H1 (cell line): ENCODE data around the gene EDC3. TPM values are rescaled to one million over a fixed set of nuclear protein-coding genes. Genes with fewer than 3 reads are reported as not detected.

Experiments
- CTCF ChIA-PET: fragments of 300-600 bp; sonication (Branson Sonifier 250); formaldehyde crosslinking; loops from one replicate; lab custom pipeline; 2021; ENCODE audit not compliant: partially characterized antibody; lab: Charles Lee
- POLR2A ChIA-PET: fragments of 300-600 bp; sonication (Branson Sonifier 250); formaldehyde crosslinking; loops from one replicate; lab custom pipeline; 2021; ENCODE audit warnings: inconsistent platforms; ENCODE audit not compliant: partially characterized antibody; lab: Charles Lee
- DNase-seq, 2 experiments: peaks; one replicate each; pipeline versions ENCODE4 v3.0.0 to v3.0.0-alpha.2; 2010 to 2022; ENCODE audit warnings: low spot score in 2 of 2, low read depth in 1 of 2, mixed read lengths in 1 of 2
- FAIRE-seq: peaks from 2 replicates; lab custom pipeline; 2011; peaks lifted over from hg19 to GRCh38; lab: Jason Lieb, UNC
- H2AFZ ChIP-seq: 2 replicates; pipeline ENCODE4 v1.8.1; 2012; ENCODE audit warnings: low read length, inconsistent platforms
- H2AK5ac ChIP-seq: 2 replicates; pipeline ENCODE4 v1.6.1; 2013; ENCODE audit warnings: low read depth, low read length
- H2BK120ac ChIP-seq: replicated peaks from 2 replicates; pipeline ENCODE3; 2013; ENCODE audit warnings: low read depth, low read length, inconsistent platforms
- H2BK12ac ChIP-seq: 2 replicates; pipeline ENCODE4 v1.6.1; 2013; ENCODE audit warnings: low read depth, low read length
- H2BK15ac ChIP-seq: 2 replicates; pipeline ENCODE4 v1.6.1; 2013; ENCODE audit warnings: low read length
- H2BK20ac ChIP-seq: 2 replicates; pipeline ENCODE4 v1.6.1; 2013; ENCODE audit warnings: low read length
- H2BK5ac ChIP-seq: 2 replicates; pipeline ENCODE4 v1.6.1; 2013; ENCODE audit warnings: low read depth, low read length
- H3K14ac ChIP-seq: 2 replicates; pipeline ENCODE4 v1.6.1; 2013; ENCODE audit warnings: inconsistent platforms; ENCODE audit not compliant: insufficient read length
- H3K18ac ChIP-seq: 2 replicates; pipeline ENCODE4 v1.6.1; 2013; ENCODE audit warnings: low read length; ENCODE audit errors: extremely low read depth
- H3K23ac ChIP-seq: 2 replicates; pipeline ENCODE4 v1.6.1; 2013; ENCODE audit warnings: inconsistent platforms; ENCODE audit not compliant: insufficient read length
- H3K23me2 ChIP-seq: 2 replicates; pipeline ENCODE4 v1.6.1; 2013; ENCODE audit warnings: low read depth, low read length
- H3K27ac ChIP-seq: 2 replicates; pipeline ENCODE4 v1.6.1; 2011; ENCODE audit warnings: low read depth, low read length, inconsistent platforms
- H3K27me3 ChIP-seq, 4 experiments: replicated peaks in 1 of 4; 1 replicate in 1 of 4; 2 replicates in 3 of 4; pipeline versions ENCODE4 v1.6.1 to v1.8.1; 2011 to 2013; ENCODE audit warnings: low read length in 3 of 4, mild to moderate bottlenecking in 3 of 4, inconsistent platforms in 2 of 4, mixed read lengths in 2 of 4, moderate library complexity in 1 of 4; ENCODE audit not compliant: control insufficient read depth in 3 of 4, insufficient read depth in 3 of 4; ENCODE audit errors: extremely low read depth in 1 of 4
- H3K36me3 ChIP-seq, 4 experiments: 2 replicates each; pipeline versions ENCODE4 v1.6.1 to v1.8.1; 2011 to 2013; ENCODE audit warnings: mild to moderate bottlenecking in 4 of 4, low read length in 3 of 4, moderate library complexity in 2 of 4, control low read depth in 1 of 4, inconsistent platforms in 1 of 4; ENCODE audit not compliant: insufficient read depth in 4 of 4, control insufficient read depth in 2 of 4
- H3K4ac ChIP-seq: replicated peaks from 2 replicates; pipeline ENCODE3; 2013; ENCODE audit warnings: low read length, low read depth, mixed read lengths, inconsistent platforms; ENCODE audit not compliant: insufficient read length
- H3K4me1 ChIP-seq, 4 experiments: replicated peaks in 1 of 4; 1 replicate in 1 of 4; 2 replicates in 3 of 4; pipeline versions ENCODE4 v1.6.1 to v1.8.1; 2011 to 2013; ENCODE audit warnings: low read length in 3 of 4, inconsistent platforms in 2 of 4, mixed read lengths in 1 of 4; ENCODE audit not compliant: insufficient read depth in 4 of 4, control insufficient read depth in 3 of 4
- H3K4me2 ChIP-seq, 2 experiments: 2 replicates each; pipeline versions ENCODE4 v1.6.1 to v1.8.1; 2011 to 2013; ENCODE audit warnings: low read depth in 2 of 2, low read length in 2 of 2, control low read depth in 1 of 2, inconsistent platforms in 1 of 2, mild to moderate bottlenecking in 1 of 2; ENCODE audit not compliant: insufficient read depth in 1 of 2
- H3K4me3 ChIP-seq, 4 experiments: fragments of 200-600, 300-600 bp in 1 of 4; sonication (generic), shearing (Covaris generic), sonication (Bioruptor Twin) in 1 of 4; 2 replicates each; pipeline versions ENCODE4 v1.5.1 to v1.8.1; 2011 to 2016; ENCODE audit warnings: low read length in 4 of 4, low read depth in 3 of 4, control low read depth in 2 of 4, inconsistent platforms in 2 of 4, mild to moderate bottlenecking in 2 of 4, mixed read lengths in 1 of 4, moderate library complexity in 1 of 4; ENCODE audit not compliant: insufficient read depth in 2 of 4; ENCODE audit errors: extremely low read depth in 1 of 4
- H3K56ac ChIP-seq: replicated peaks from 2 replicates; pipeline ENCODE3; 2013; ENCODE audit warnings: low read depth, mild to moderate bottlenecking, mixed read lengths, low read length, inconsistent platforms; ENCODE audit not compliant: insufficient read length
- H3K79me1 ChIP-seq: 2 replicates; pipeline ENCODE4 v1.6.1; 2013; ENCODE audit warnings: low read depth, low read length, control low read depth
- H3K79me2 ChIP-seq, 2 experiments: 2 replicates each; pipeline versions ENCODE4 v1.6.1 to v1.8.1; 2012 to 2013; ENCODE audit warnings: low read length in 2 of 2, mild to moderate bottlenecking in 2 of 2, inconsistent platforms in 1 of 2; ENCODE audit not compliant: insufficient read depth in 2 of 2, control insufficient read depth in 1 of 2
- H3K9ac ChIP-seq, 4 experiments: replicated peaks in 1 of 4; 1 replicate in 1 of 4; 2 replicates in 3 of 4; pipeline versions ENCODE4 v1.6.1 to v1.8.1; 2011 to 2013; ENCODE audit warnings: low read depth in 3 of 4, low read length in 3 of 4, control low read depth in 2 of 4, mild to moderate bottlenecking in 2 of 4, moderate library complexity in 2 of 4, inconsistent platforms in 1 of 4; ENCODE audit errors: extremely low read depth in 1 of 4
- H3K9me3 ChIP-seq, 2 experiments: 2 replicates each; pipeline versions ENCODE4 v1.6.1 to v1.8.1; 2012 to 2013; ENCODE audit warnings: mild to moderate bottlenecking in 2 of 2, moderate library complexity in 2 of 2, control low read depth in 1 of 2, inconsistent platforms in 1 of 2, low read depth in 1 of 2, low read length in 1 of 2, mixed read lengths in 1 of 2; ENCODE audit not compliant: insufficient read depth in 2 of 2
- H4K20me1 ChIP-seq, 2 experiments: replicated peaks in 1 of 2; 2 replicates each; pipeline versions ENCODE3 to v1.8.1; 2011 to 2013; ENCODE audit warnings: inconsistent platforms in 2 of 2, low read length in 2 of 2, mild to moderate bottlenecking in 1 of 2; ENCODE audit not compliant: insufficient read depth in 2 of 2, control insufficient read depth in 1 of 2
- H4K5ac ChIP-seq: 2 replicates; pipeline ENCODE4 v1.6.1; 2013; ENCODE audit warnings: low read length, low read depth, mixed read lengths, inconsistent platforms; ENCODE audit not compliant: insufficient read length
- H4K8ac ChIP-seq: 2 replicates; pipeline ENCODE4 v1.8.0; 2013; ENCODE audit warnings: mild to moderate bottlenecking, moderate library complexity, low read length, inconsistent platforms; ENCODE audit not compliant: insufficient read depth; ENCODE audit errors: extremely low read depth
- H4K91ac ChIP-seq: replicated peaks from 2 replicates; pipeline ENCODE3; 2013; ENCODE audit warnings: low read length, mixed read lengths, inconsistent platforms; ENCODE audit not compliant: insufficient read length
- BCL11A ChIP-seq, 2 experiments: IDR thresholded peaks; one replicate each; pipeline ENCODE4 v1.6.1; 2011; ENCODE audit warnings: low read depth in 2 of 2, low read length in 2 of 2, mild to moderate bottlenecking in 2 of 2
- BRCA1 ChIP-seq: IDR thresholded peaks from 2 replicates; pipeline ENCODE4 v1.6.1; 2012; ENCODE audit warnings: low read depth, low read length, improper control_type of control experiment
- HDAC6 ChIP-seq: IDR thresholded peaks from one replicate; pipeline ENCODE4 v1.7.1; 2012; ENCODE audit warnings: low read depth, mild to moderate bottlenecking, inconsistent platforms, low read length, moderate library complexity
- WGBS, 2 experiments: shearing (Covaris generic) in 1 of 2; methylation state at CpG; one replicate each; pipeline versions ENCODE4 v1.1.6 to v1.1.7; 2013 to 2015; ENCODE audit warnings: low lambda C conversion rate in 2 of 2, mixed read lengths in 2 of 2, inconsistent platforms in 1 of 2, low coverage in 1 of 2, missing lambda C conversion rate in 1 of 2; ENCODE audit not compliant: insufficient replicate concordance in 2 of 2, insufficient coverage in 1 of 2, insufficient read length in 1 of 2; ENCODE audit errors: extremely low coverage in 1 of 2, missing lambda C conversion rate in 1 of 2; 5-methylcytosine and 5-hydroxymethylcytosine counted together
- polyA plus RNA-seq, 7 experiments: library from polyadenylated mRNA; depleted of rRNA in 3 of 7; stranded (reverse) in 5 of 7; unstranded in 2 of 7; fragments of >200 nt in 5 of 7; fragments of 200-250 nt in 2 of 7; gene quantifications; 1 replicate in 5 of 7; 2 replicates in 1 of 7; 4 replicates in 1 of 7; pipeline versions ENCODE4 v1.2.1 to v1.2.3, GENCODE V29; 2011 to 2013; ENCODE audit warnings: missing spikeins in 2 of 7, mixed read lengths in 2 of 7
- total RNA-seq: library from RNA; stranded (reverse); fragmentation: NEBNext Ultra II Directional; extraction: Animal tissue kit (Norgen Biotek cat#: 25700); gene quantifications from 2 replicates; pipeline ENCODE4 v1.2.1, GENCODE V29; 2021
- TF ChIP-seq, protein P1 (sequence below): IDR thresholded peaks from 2 replicates; pipeline ENCODE4 v1.6.1; 2012; ENCODE audit warnings: inconsistent platforms
- TF ChIP-seq, protein P2 (sequence below): IDR thresholded peaks from 2 replicates; pipeline ENCODE4 v1.6.1; 2012; ENCODE audit warnings: inconsistent platforms

Gene EDC3
- total and polyA plus RNA-seq, 2 of the 8 experiments (the other 6 are each of a cell fraction or from before 2014, with no cell fraction given), result 45.0 to 50.8 TPM

- no peak overlapping the region for H2BK5ac ChIP-seq
- 0 out of 7 replicates have a peak, but pooled peaks cover 0 to 2% (median 0%) of the 10 kb centered on the region in 4 experiments for H3K4me1 ChIP-seq
- no peak overlapping the region for H2BK20ac ChIP-seq
- H4K20me1 ChIP-seq, result peaks cover 0 to 4% of the 10 kb centered on the region in 2 experiments
- H3K23me2 ChIP-seq, result no peaks in the 10 kb centered on the region
- no peak overlapping the region for H3K23ac ChIP-seq
- CTCF ChIA-PET, result interaction anchor here (0.8 to 3.0 kb wide), 13 partner anchors 8 to 137 kb away, joined by 3 to 14 read pairs (median 3); no protein-coding TSS in a partner anchor
- H4K5ac ChIP-seq, result no peak overlapping the region
- no peaks in the 10 kb centered on the region for H3K27me3 ChIP-seq
- no peak overlapping the region for H2BK12ac ChIP-seq
- H3K18ac ChIP-seq, result no peak overlapping the region
- WGBS, 2 experiments, result 87% methylated on average over 8 of the region's 8 CpGs; no CpG with 5 or more reads in 1 of the 2 experiments
- H3K27ac ChIP-seq, result no peak overlapping the region
- TF ChIP-seq BCL11A (IDR thresholded peaks at IDR 0.05; ENCODE audit: low read depth in 2 of 2, low read length in 2 of 2) (no peak), BRCA1 (no peak), HDAC6 (no peak)
- TF ChIP-seq, protein P1, sequence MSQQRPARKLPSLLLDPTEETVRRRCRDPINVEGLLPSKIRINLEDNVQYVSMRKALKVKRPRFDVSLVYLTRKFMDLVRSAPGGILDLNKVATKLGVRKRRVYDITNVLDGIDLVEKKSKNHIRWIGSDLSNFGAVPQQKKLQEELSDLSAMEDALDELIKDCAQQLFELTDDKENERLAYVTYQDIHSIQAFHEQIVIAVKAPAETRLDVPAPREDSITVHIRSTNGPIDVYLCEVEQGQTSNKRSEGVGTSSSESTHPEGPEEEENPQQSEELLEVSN, result no peak
- TF ChIP-seq, protein P2, sequence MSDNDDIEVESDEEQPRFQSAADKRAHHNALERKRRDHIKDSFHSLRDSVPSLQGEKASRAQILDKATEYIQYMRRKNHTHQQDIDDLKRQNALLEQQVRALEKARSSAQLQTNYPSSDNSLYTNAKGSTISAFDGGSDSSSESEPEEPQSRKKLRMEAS, result no peak
- H3K9me3 ChIP-seq, result no peaks in the 10 kb centered on the region
- H3K36me3 ChIP-seq, result peaks cover 0 to 2% (median 0%) of the 10 kb centered on the region in 4 experiments; a peak in 1 of 8 replicates
- no peak overlapping the region for H2BK120ac ChIP-seq
- POLR2A ChIA-PET, result interaction anchor here (1.6 kb wide), 1 partner anchor 97 kb away, joined by 3 read pairs; no protein-coding TSS in a partner anchor
- no peaks in the 10 kb centered on the region; the same call in 1 of the 2 replicates for H3K79me1 ChIP-seq
- no peak overlapping the region for H3K56ac ChIP-seq
- DNase-seq, result no peak
- H3K4me2 ChIP-seq, result no peak overlapping the region
- H3K9ac ChIP-seq, result no peak overlapping the region
- peaks cover 0 to 7% of the 10 kb centered on the region in 2 experiments; a peak in 1 of 4 replicates for H3K79me2 ChIP-seq
- H3K4me3 ChIP-seq, result no peak overlapping the region
- H4K91ac ChIP-seq, result no peak overlapping the region
- no peak overlapping the region for H2AFZ ChIP-seq
- no peak for FAIRE-seq
- H4K8ac ChIP-seq, result no peak overlapping the region
- no peak overlapping the region for H3K14ac ChIP-seq
- no peak overlapping the region for H2AK5ac ChIP-seq
- no peak overlapping the region for H3K4ac ChIP-seq
- no peak overlapping the region for H2BK15ac ChIP-seq
Observed at GRCh38 chr15:74663303-74664027, 32.4 kb downstream of the EDC3 start.
